HG02623 (cell line): ENCODE measurements around the gene QSOX2.

Source experiments
- ATAC-seq: cut with Tn5 transposase; IDR thresholded peaks from one replicate; pipeline ENCODE4 v1.9.1; 2021; ENCODE audit warnings: moderate library complexity; ENCODE audit not compliant: unreplicated experiment

QSOX2 gene

DNA sequence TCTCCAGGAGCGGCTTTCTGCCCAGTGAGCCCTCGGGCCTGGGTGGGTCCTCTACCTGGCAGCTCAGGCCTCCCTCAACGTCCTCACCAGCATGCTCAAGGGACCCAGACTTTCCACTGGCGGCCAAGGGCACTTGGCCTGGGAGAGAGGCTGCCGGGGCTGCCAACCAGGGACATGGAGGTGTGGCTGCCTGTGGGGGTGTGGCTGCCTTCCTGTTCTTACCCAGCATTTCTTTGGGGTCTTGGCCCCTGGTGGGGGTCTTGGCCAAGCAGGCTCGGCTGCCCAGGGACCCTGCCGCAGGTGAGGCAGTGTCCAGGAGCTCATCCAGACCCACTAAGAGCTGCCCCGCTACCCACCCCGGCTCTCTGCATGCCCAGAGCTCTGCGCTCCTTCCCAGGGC is 7.2 kb upstream of the QSOX2 start:
- no peak for ATAC-seq

DNA sequence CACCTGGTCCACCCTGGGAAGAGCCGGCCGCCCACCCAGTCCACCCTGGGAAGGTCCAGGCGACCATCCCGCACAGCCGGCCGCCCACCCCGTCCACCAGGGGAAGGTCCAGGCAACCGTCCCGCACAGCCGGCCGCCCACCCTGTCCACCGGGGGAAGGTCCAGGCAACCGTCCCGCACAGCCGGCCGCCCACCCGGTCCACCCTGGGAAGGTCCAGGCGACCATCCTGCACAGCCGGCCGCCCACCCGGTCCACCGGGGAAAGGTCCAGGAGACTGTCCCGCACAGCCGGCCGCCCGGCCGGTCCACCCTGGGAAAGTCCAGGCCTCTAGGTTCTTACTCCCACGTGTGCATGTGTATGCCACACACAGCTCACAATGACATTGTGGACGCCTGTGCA is 6.7 kb upstream of the QSOX2 start:
- no peak for ATAC-seq

DNA sequence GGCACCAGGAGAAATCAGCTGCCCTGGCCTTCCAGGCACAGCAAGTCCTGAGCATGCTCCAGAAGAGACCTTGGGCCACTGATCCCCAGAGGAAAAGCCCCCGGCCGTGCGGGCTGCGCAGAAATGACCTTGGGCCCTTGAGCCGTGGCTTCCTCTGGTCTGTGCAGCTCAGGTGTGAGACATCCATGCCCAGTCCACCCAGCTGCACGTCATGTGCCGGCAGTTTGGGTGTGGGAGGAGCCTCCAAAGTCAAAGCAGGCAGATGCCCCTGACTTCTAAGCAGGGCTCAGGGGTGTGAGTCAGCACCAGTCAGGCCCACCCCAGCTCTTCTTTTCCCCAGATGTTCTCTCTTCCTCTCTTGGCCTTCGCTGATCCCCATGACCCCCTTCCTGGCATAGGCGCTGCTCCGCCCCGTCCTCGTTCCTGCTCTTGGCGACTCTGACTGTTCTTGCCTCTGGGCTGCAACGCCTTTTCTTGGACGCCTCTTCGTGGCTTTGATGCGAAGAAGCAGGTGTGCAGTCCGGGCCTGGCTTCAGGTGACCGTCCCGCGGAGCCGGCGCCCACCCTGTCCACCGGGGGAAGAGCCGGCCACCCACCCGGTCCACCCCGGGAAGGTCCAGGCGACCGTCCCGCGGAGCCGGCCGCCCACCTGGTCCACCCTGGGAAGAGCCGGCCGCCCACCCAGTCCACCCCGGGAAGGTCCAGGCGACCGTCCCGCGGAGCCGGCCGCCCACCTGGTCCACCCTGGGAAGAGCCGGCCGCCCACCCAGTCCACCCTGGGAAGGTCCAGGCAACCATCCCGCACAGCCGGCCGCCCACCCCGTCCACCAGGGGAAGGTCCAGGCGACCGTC is 5.9 kb upstream of the QSOX2 start:
- no peak for ATAC-seq

DNA sequence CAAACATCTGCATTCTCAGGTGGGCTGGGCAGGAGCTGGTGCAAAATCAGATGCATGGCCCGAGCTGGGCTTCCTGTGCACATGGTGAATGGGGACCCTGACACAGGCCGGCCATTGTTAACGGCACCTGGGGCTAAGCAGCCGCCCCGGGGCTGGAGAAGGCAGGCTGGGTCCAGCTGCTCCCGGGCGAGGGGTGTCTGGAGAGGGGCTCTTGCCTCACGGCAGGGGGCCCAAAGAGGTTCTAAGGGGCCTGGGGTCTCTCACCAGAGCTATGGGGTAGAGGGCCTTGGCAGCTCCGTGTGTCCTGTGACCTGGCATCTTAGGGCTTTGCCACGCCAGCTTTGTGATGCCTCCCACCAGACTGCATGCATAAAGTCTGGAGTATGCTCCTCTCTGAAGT is 5.1 kb upstream of the QSOX2 start:
- no peak for ATAC-seq

DNA sequence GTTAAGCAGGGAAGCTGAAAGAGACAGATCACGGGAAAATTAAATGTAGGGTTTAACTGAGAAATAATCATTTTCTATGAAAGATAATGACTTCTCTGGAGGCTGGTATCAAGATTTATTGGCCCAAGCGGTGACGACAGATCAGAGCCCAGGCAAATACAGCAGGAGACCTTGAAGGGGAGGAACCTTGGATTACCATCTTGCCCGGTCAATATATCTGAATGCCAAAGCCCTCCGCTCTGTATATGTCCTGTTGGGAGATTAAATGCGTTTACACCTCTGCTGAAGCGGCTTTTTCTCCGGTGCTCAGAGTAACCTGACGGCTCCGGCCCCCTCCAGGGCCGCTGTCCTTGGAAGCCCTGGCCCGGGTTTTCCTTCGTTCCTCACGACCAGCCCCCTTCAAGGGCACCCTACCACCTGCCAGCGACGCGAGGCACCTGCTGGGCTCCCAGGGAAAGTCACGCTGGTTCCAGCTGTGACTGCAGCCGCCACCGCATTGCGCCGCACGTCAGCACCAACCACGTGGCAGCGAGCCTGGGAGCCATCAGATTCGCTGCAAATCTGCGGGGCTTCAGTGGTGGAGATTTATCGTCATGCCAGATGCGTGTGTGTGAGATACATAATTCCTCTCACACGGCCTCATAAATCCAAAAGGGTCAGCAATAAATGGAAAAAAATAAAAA is 4.4 kb upstream of the QSOX2 start:
- ATAC-seq: no peak

DNA sequence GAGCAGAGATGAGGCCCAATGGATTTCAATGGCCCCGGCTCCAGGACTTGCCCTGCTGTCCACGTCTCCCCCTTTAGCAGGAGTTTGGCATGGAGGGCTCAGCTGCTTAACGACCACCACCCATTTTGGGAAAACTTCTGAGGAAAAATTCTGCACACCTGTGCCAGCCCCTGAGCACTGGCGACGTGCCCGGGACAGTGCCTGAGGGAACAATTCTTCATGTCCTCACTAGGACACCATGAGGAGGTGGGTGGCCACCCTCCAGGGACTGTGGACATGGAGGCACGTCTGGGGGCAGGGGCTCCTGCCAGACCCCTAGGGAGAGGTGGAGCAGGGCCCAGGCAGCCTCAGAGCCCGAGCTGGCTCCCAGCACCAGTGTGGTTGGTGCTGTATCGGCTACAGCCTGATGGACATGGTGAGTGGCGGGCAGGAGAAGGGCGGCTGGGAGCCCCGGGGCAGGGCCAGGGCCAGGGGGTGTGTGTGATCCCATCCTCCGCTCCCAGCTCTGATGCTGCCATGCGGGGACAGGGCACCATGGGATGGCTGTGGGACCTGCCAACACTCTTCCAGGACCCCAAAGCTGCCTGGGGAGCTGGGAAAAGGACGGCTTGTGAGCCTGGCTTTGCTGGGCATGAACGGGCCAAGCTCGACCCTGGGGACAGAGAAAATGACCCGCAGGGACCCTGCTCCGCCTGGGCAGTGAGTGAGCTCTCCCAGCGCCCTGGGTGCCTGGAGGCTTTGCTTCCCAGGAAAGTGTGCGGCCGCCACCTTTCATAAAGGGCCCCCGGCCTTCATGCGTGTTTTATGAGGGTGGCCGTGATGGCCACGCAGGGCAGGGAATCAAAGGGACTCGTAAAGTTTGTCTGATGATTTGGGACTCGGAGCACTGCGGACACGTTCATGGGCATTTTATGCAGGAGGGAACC is 3.6 kb upstream of the QSOX2 start:
- no peak for ATAC-seq

DNA sequence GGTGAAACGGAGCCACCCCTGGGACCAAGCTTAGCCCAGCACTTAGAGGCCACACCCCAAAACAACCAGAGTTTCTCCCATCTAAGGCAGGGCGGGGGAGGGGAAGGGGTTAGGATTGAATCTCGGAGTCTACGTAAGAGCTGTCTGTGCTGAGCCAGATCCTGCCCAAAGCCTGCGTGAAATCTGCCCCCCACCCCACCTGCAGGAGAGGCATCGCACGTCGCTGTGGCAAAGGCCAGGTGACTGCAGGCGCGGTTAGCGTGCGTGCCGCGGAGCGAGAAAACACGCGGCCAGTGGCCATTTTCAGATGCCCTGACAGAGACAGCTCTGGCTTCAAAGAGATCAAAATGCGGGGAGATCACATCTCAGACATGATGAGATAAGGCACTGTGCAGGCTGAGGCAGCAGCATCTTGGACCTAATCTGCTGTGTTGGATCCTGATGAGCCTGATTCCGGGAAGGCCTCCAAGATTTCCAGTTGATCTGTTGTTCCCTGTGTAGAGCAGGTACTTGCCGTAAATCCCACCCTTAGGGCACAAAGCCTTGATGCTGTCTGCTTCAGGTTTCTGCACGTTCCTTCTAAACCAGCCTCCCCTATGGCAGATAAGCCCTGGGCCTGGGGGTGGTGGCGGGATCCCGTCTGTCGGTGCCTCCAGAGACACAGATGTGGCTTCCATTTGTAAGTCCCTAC is 2.5 kb upstream of the QSOX2 start:
- no peak for ATAC-seq

DNA sequence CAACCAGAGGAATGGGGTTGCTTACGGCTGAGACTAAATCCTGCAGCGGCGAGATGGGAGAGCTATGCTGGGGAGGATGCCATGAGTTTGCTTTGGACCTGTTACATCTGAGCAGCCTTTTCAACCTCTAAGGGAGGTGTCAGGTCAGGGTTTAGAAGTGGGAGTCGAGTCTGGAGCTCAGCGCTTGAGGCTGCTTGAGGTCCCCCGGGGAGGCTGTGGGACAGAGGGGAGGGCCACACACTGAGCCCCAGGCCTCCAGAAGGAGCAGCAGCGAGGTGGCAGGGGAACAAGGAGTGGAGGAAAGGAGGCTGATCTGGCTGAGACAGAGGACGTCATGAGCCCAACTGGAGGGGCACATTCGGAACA is 1.9 kb upstream of the QSOX2 start:
- no peak for ATAC-seq

DNA sequence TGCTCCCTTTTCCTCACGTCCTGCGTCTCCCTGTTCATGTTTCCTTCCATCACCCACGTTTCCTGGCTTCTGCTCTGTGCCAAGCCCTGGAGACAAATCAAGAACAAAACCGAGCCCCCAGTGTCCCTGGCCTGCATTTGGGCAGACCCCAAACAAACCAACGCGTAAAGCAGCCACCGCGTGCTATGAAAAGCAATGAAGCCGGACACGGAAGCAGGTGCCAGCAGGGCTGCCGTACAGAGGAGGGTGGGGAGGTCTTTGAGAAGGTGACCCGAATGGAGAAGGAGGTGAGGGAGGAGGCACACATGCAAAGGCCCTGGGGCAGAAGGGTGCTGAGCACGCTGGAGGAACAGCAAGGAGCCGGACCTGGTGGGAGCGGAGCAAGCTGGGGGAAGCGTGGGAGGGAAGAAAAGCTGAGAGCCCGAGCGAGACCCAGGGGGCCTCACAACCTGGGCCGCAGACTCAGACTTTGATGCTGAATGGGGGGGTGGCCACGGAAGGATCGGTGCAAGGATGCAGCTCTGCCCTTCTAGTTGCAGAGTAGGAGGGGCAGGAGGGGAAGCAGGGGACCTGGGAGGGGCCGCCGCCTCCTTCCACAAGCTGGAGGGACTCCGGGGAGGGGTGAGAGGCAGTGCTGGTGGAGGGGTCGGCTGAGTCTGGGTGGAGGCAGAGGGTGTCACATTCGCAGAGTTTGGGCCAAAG is 1.4 kb upstream of the QSOX2 start:
- no peak for ATAC-seq

DNA sequence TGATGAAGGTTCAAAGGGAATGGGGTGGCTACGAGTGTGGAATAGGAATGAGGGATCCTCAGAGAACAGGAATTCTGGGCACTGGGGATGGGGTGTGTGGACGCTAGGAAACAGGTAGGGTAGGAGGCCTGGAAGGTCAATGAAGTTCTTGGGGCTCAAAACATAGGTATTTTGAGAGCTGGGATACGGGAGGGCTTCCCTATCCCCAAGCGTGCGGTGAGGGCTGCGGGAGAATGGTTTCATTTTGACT is 718 bp downstream of the QSOX2 start:
- ATAC-seq: no peak

DNA sequence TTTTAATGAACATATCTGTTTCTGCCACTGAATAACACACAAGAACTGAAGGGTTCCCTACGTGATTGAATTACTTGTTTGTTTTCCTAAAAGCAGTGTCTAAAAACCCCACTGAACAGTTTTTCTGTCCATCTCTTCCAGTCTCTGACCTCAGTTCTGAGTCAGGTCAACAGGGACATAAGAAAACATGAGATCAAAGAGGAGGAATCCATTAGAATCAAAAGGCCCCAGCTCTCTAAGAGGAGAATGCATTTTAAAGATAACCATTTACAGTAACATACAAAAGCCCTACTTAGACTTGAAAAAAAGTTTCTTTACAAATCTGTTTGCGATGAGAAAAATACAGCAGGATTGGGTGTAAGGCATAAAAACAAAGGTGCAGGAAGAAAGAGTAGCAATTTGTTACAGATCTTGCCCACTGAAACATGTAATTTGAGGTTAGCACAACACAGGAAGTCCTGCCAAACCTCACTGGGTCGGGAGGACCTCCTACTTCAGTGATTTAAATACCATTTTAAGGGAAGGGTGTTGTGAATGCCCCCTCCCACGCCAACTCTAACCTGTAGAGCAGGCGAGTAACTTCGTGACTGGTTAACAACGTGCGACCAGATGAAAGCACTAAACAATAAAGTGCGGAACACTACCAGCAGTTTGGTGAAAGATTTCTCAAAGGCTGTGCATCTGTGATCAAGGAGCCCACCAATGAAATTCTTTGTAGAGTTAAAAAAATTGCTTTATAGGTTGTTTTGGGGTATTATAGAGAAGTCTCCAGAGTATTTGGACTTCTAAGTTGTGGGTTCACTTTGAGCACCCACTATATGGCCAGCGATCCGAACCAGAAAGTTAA is 1.3 kb downstream of the QSOX2 start:
- no peak for ATAC-seq

DNA sequence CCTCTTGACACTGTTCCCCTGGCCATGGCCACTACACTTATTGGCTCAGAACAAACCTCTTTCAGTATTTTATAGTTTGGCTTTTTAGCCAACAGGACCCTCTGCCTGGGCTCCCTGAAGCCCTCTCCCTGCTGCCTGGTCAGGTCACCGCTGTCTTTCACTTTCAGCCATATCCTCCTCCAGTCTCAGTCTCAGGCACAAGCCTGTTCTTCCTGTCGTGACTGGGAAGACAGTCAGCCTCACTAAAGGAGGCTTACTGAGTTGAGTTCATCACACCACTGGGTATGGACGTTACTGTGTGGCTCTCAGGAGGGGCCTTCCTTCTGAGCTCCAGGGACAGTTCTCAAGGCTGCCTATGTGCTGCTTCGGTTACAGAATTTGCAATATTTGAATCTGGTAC is 2.0 kb downstream of the QSOX2 start:
- no peak for ATAC-seq

DNA sequence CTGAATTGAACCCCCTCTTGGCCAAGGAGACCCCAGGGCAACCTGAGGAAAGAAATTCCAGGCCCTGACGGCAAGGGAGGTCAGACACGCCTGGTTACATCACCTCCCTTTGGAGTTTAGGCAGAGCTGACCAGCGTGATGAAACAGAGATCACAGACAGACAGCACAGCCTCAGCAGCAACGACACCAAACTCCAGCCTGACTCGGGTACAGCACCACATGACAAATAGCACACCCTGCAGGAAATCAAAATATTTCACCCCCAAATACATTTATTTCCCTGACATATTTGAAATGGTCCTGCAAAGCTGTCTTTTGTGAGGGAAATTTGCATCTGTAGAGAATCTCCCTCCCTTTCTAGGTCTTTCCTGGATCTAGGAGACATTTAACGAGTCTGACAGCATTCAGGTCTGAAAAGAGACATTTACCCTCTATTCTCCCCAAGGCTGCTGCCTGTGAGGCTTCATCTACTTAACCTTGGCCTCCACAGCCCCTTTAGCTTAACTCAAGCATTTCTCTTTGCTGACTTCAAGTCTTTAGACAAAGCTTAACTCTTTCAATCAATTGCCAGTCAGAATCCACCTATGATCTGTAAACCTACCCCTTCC is 2.6 kb downstream of the QSOX2 start:
- ATAC-seq: no peak

DNA sequence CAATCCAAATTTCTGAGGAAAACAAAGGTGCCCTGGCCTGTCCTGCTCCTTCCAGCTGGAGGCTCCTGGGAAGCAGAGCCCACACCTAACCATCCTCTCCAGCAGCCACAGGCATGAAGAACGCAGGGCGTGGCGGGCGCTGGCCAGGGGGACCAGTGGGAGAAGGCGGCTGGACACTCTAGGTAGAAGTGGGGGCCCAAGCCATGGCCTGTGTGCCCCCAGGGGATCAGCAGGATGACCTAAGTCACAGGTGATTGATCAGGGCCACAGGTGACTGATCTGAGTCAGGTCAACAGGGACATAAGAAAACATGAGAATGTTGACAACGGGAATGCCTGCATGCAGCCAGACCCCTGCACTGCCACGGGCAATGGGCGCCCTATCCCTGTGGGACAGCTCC is 3.4 kb downstream of the QSOX2 start:
- no peak for ATAC-seq

DNA sequence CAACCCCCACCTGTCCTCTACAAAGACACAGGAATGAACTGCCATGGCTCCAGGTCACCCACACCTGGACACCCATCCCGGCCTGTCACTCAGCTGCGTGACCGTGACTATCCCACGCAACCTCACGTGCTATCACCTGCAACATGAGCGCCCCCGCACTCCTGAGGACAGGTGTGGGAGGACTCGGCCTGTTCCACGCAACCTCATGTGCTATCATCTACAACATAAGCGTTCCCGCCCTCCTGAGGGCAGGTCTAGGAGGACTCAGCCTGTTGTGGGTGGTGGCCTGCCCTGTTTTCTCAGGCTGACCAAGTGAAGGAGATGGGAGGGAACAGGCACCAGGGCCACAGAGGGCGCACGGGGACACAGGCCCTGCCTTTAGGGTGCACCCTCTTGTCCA is 4.1 kb downstream of the QSOX2 start:
- no peak for ATAC-seq

DNA sequence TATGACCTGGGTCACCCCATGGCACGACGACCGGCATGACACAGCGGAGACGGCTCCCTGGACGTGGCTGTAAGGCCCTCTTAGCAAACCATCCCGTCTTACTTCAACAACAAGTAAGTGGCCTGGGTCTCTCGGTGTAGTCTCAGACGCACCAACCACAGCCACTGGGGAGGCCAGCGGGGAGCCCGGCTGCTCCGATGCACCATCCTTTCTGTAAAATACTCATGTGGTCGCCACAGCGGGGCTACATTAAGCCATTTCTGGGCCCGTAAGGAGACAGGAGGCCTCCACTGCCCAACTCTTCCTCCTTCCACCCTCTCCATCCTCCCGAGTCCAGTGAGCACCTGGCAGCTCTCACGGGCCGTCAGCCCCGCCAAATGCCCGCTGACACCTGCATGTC is 4.7 kb downstream of the QSOX2 start:
- no peak for ATAC-seq

DNA sequence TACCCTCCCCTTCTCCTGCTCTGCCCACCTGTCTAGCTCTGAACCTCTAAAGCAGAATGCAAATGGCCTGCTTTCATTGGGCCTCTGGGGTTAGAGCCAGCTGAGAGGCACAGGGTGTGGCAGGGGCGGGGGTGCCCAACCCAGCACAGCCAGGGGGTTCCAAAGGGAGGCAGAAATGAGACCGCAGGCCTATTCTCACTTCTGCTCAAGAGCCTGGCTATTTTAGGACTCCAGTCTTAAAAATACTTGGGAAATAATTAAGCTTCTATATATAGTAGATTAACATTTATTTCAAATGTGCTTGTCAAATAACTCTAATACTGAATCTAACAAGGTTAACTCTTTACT is 5.7 kb downstream of the QSOX2 start:
- no peak for ATAC-seq

DNA sequence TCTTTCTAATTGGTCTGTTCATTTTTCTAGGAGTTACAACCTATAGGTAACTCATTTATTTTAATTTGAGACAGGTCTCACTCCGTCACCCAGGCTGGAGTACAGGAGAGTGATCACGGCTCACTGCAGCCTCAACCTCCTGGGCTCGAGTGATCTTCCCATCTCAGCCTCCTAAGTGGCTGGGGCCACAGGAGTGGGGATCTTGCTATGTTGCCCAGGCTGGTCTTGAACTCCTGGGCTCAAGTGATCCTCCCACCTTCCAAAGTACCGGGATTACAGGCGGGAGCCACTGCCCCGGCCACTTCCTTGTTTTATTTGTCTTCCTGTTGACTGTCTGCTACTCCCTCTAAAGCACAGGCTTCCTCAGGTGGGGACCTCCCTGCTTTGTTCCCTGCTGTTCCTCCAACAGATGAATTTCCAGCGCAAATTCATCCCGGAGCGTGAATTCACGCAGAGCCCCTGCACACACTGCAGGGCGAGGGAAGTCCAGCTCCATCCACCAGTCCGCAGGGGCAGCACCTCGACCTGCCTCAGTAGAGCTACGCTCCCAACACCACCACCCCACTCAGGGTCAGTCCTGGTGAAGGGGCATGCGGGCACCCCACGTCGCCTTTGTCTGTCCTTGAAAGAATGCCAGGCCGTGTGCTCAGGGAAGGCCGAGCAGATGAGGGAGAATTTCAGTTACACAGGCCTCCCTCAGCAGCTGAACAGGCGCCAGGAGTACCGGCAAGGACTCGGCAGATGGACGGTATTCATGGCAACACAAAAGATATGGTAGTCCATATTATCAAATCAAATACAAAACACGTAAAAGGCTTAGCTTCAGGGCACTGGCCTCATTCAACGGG is 6.3 kb downstream of the QSOX2 start:
- ATAC-seq: no peak

DNA sequence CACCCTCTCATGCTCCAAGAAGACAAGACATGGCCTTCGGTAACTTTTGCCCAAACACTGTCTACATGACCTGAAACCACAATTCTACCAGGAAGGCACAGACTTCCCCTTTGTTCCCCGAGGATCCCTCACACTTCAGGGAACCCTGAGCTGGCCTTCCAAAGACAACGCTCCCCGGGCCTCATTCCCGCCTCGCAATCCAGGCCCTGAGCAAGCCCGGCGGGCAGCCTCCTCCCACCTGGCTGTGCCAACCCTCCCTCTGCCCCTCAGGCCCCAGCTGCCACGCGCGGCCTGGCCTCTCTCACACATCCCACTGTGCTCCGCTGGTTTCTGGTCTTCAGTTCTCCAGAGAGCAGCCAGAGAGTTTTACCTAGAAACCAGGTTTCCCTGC is 7.3 kb downstream of the QSOX2 start:
- no peak for ATAC-seq
